Measurements from ENCODE around the gene NUDT5. TPM values are rescaled to one million over a fixed set of nuclear protein-coding genes. Genes with fewer than 3 reads are reported as not detected.
"Not testable (repeated sequence)": the region's sequence is repeated elsewhere in the genome, so short reads cannot be mapped to it uniquely, and the experiment has no call there.

The NUDT5 gene
- polyA plus RNA-seq, 12 donors: 15.7 to 45.8 (median 26.9) TPM; not detected in 1

- no peak for DNase-seq
Observed at GRCh38 chr10:12207114-12207513, 11.4 kb upstream of the NUDT5 start.

GRCh38 chr10:12205082-12205481 lies 9.4 kb upstream of the NUDT5 start:
- no peak for DNase-seq

GRCh38 chr10:12202226-12202625 lies 6.5 kb upstream of the NUDT5 start:
- DNase-seq: no peak

GRCh38 chr10:12201543-12201942 lies 5.9 kb upstream of the NUDT5 start:
- DNase-seq: no peak

GRCh38 chr10:12200850-12201249 lies 5.2 kb upstream of the NUDT5 start:
- no peak for DNase-seq

- no peak for DNase-seq
Observed at GRCh38 chr10:12198156-12198555, 2.5 kb upstream of the NUDT5 start.

GRCh38 chr10:12196531-12197211 lies 980 bp upstream of the NUDT5 start:
- no peak for DNase-seq

GRCh38 chr10:12195281-12195602 lies 449 bp downstream of the NUDT5 start:
- no peak for DNase-seq

GRCh38 chr10:12194752-12195271 lies 879 bp downstream of the NUDT5 start:
- peak; percentile 11 for DNase-seq

GRCh38 chr10:12193193-12193592 lies 2.5 kb downstream of the NUDT5 start:
- DNase-seq: no peak

GRCh38 chr10:12191715-12192114 lies 4.0 kb downstream of the NUDT5 start:
- DNase-seq: no peak

GRCh38 chr10:12189426-12189825 lies 6.3 kb downstream of the NUDT5 start:
- DNase-seq: no peak

GRCh38 chr10:12188656-12189055 lies 7.0 kb downstream of the NUDT5 start:
- no peak for DNase-seq

GRCh38 chr10:12187321-12187905 lies 8.3 kb downstream of the NUDT5 start:
- no peak for DNase-seq

GRCh38 chr10:12186323-12186722 lies 9.4 kb downstream of the NUDT5 start:
- no peak for DNase-seq

GRCh38 chr10:12184165-12184564 lies 11.5 kb downstream of the NUDT5 start:
- DNase-seq: no peak

GRCh38 chr10:12181065-12181775 lies 14.5 kb downstream of the NUDT5 start:
- DNase-seq: no peak

GRCh38 chr10:12180221-12180974 lies 15.3 kb downstream of the NUDT5 start:
- DNase-seq: no peak

- DNase-seq: no peak
Observed at GRCh38 chr10:12179606-12180170, 16.0 kb downstream of the NUDT5 start.

GRCh38 chr10:12177642-12178041 lies 18.0 kb downstream of the NUDT5 start:
- DNase-seq: no peak

GRCh38 chr10:12171512-12171911 lies 24.2 kb downstream of the NUDT5 start:
- DNase-seq: not testable (repeated sequence)

All from muscle of arm (tissue), 12 donors.